ENCODE data around the gene SRCIN1. TPM values are rescaled to one million over a fixed set of nuclear protein-coding genes. Genes with fewer than 3 reads are reported as not detected.
"Not testable (repeated sequence)": the region's sequence is repeated elsewhere in the genome, so short reads cannot be mapped to it uniquely, and the experiment has no call there.

Gene SRCIN1
- total RNA-seq, 1 donor from 2014 or later: 0.59 TPM

GRCh38 chr17:38625482-38625881, 19.7 kb upstream of the SRCIN1 start:
- no peaks in the 10 kb centered on the region for H3K9me3 Mint-ChIP-seq (ENCODE audit: unreplicated experiment)
- H3K4me1 Mint-ChIP-seq (ENCODE audit: unreplicated experiment): no peaks in the 10 kb centered on the region
- H3K4me3 Mint-ChIP-seq (ENCODE audit: unreplicated experiment): no peak overlapping the region
- TF ChIP-seq CTCF (IDR thresholded peaks at IDR 0.05; ENCODE audit: unreplicated experiment): no peak
- no peaks in the 10 kb centered on the region for H3K36me3 Mint-ChIP-seq (ENCODE audit: low read depth, unreplicated experiment)
- H3K27ac Mint-ChIP-seq (ENCODE audit: unreplicated experiment): no peak overlapping the region
- DNase-seq (ENCODE audit: low spot score): no peak
- peaks cover 2% of the 10 kb centered on the region for H3K27me3 Mint-ChIP-seq (ENCODE audit: unreplicated experiment)

GRCh38 chr17:38624782-38625355, 19.1 kb upstream of the SRCIN1 start:
- not testable (repeated sequence) for H3K4me1 Mint-ChIP-seq (ENCODE audit: unreplicated experiment); H3K9me3 Mint-ChIP-seq (ENCODE audit: unreplicated experiment); H3K27ac Mint-ChIP-seq (ENCODE audit: unreplicated experiment); H3K36me3 Mint-ChIP-seq (ENCODE audit: low read depth, unreplicated experiment); H3K4me3 Mint-ChIP-seq (ENCODE audit: unreplicated experiment); H3K27me3 Mint-ChIP-seq (ENCODE audit: unreplicated experiment); DNase-seq (ENCODE audit: low spot score)

- no peak for TF ChIP-seq CTCF (IDR thresholded peaks at IDR 0.05; ENCODE audit: unreplicated experiment)
- DNase-seq (ENCODE audit: low spot score): no peak
- Mint-ChIP-seq H3K27me3 (ENCODE audit: unreplicated experiment) (peaks cover 4% of the 10 kb centered on the region), H3K4me1 (ENCODE audit: unreplicated experiment) (no peaks in the 10 kb centered on the region), H3K9me3 (ENCODE audit: unreplicated experiment) (no peaks in the 10 kb centered on the region), H3K27ac (ENCODE audit: unreplicated experiment) (no peak overlapping the region), H3K36me3 (ENCODE audit: low read depth, unreplicated experiment) (no peaks in the 10 kb centered on the region), H3K4me3 (ENCODE audit: unreplicated experiment) (no peak overlapping the region)
Observed at GRCh38 chr17:38621538-38621937, 15.8 kb upstream of the SRCIN1 start.

- no peaks in the 10 kb centered on the region for H3K9me3 Mint-ChIP-seq (ENCODE audit: unreplicated experiment)
- H3K27me3 Mint-ChIP-seq (ENCODE audit: unreplicated experiment): peaks cover 4% of the 10 kb centered on the region
- TF ChIP-seq CTCF (IDR thresholded peaks at IDR 0.05; ENCODE audit: unreplicated experiment): no peak
- no peaks in the 10 kb centered on the region for H3K36me3 Mint-ChIP-seq (ENCODE audit: low read depth, unreplicated experiment)
- no peak overlapping the region for H3K27ac Mint-ChIP-seq (ENCODE audit: unreplicated experiment)
- H3K4me3 Mint-ChIP-seq (ENCODE audit: unreplicated experiment): no peak overlapping the region
- no peak for DNase-seq (ENCODE audit: low spot score)
- H3K4me1 Mint-ChIP-seq (ENCODE audit: unreplicated experiment): no peaks in the 10 kb centered on the region
Observed at GRCh38 chr17:38620551-38621277, 15.0 kb upstream of the SRCIN1 start.

- Mint-ChIP-seq H3K27ac (ENCODE audit: unreplicated experiment) (no peak overlapping the region), H3K27me3 (ENCODE audit: unreplicated experiment) (peaks cover 4% of the 10 kb centered on the region), H3K4me1 (ENCODE audit: unreplicated experiment) (no peaks in the 10 kb centered on the region), H3K36me3 (ENCODE audit: low read depth, unreplicated experiment) (no peaks in the 10 kb centered on the region), H3K4me3 (ENCODE audit: unreplicated experiment) (no peak overlapping the region), H3K9me3 (ENCODE audit: unreplicated experiment) (no peaks in the 10 kb centered on the region)
- no peak for TF ChIP-seq CTCF (IDR thresholded peaks at IDR 0.05; ENCODE audit: unreplicated experiment)
- no peak for DNase-seq (ENCODE audit: low spot score)
Observed at GRCh38 chr17:38619937-38620550, 14.3 kb upstream of the SRCIN1 start.

All from endothelial cell (in vitro differentiated cells).